ENCODE measurements around the gene HLA-DPB1.

- TF ChIP-seq FOXK2 (IDR thresholded peaks at IDR 0.05) (no peak), TARDBP (IDR thresholded peaks at IDR 0.05) (no peak), L3MBTL2 (conservative IDR thresholded peaks at IDR 0.05) (no peak), FOXM1 (IDR thresholded peaks at IDR 0.05; ENCODE audit: borderline replicate concordance) (no peak), NFRKB (IDR thresholded peaks at IDR 0.05) (no peak)
- TF ChIP-seq, protein P1, sequence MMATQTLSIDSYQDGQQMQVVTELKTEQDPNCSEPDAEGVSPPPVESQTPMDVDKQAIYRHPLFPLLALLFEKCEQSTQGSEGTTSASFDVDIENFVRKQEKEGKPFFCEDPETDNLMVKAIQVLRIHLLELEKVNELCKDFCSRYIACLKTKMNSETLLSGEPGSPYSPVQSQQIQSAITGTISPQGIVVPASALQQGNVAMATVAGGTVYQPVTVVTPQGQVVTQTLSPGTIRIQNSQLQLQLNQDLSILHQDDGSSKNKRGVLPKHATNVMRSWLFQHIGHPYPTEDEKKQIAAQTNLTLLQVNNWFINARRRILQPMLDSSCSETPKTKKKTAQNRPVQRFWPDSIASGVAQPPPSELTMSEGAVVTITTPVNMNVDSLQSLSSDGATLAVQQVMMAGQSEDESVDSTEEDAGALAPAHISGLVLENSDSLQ (IDR thresholded peaks at IDR 0.05): no peak
Observed at GRCh38 chr6:33108307-33108706, 32.5 kb downstream of the HLA-DPB1 start.

All from HEK293T (cell line).